Trophoblast cell (in vitro differentiated cells and primary cell): ENCODE measurements around the gene CACNA1C.

ENCODE experiments used
- DNase-seq, 2 donors: peaks; one replicate each; pipeline ENCODE4 v3.0.0-alpha.2; 2016
- H2AFZ ChIP-seq: 2 replicates; pipeline ENCODE4 v1.6.1; 2013; ENCODE audit warnings: low read length, moderate library complexity, mild to moderate bottlenecking; ENCODE audit not compliant: insufficient read depth, poor library complexity
- H2AK5ac ChIP-seq: 2 replicates; pipeline ENCODE4 v1.6.1; 2013; ENCODE audit warnings: mild to moderate bottlenecking, low read length
- H2BK120ac ChIP-seq: 2 replicates; pipeline ENCODE4 v1.6.1; 2013; ENCODE audit warnings: low read length, mild to moderate bottlenecking, moderate library complexity; ENCODE audit not compliant: insufficient read depth, poor library complexity
- H2BK12ac ChIP-seq: 2 replicates; pipeline ENCODE4 v1.6.1; 2013; ENCODE audit warnings: mild to moderate bottlenecking, low read length, moderate library complexity
- H2BK5ac ChIP-seq: 2 replicates; pipeline ENCODE4 v1.6.1; 2013; ENCODE audit warnings: low read length, low read depth, moderate library complexity, mild to moderate bottlenecking; ENCODE audit not compliant: poor library complexity
- H3K14ac ChIP-seq: 2 replicates; pipeline ENCODE4 v1.6.1; 2013; ENCODE audit warnings: mild to moderate bottlenecking, low read length
- H3K18ac ChIP-seq: 2 replicates; pipeline ENCODE4 v1.6.1; 2013; ENCODE audit warnings: mild to moderate bottlenecking, low read length
- H3K23ac ChIP-seq: 2 replicates; pipeline ENCODE4 v1.6.1; 2013; ENCODE audit warnings: low read length
- H3K27ac ChIP-seq: 2 replicates; pipeline ENCODE4 v1.5.1; 2013; ENCODE audit warnings: low read depth, mild to moderate bottlenecking, inconsistent platforms, low read length, moderate library complexity
- H3K27me3 ChIP-seq: 2 replicates; pipeline ENCODE4 v1.6.1; 2013; ENCODE audit warnings: inconsistent platforms, mild to moderate bottlenecking, low read length, moderate library complexity; ENCODE audit not compliant: insufficient read depth
- H3K36me3 ChIP-seq, 2 experiments: 1 replicate in 1 of 2; 2 replicates in 1 of 2; pipeline ENCODE4 v1.6.1; 2013; ENCODE audit warnings: low read length in 2 of 2, mild to moderate bottlenecking in 2 of 2, moderate library complexity in 1 of 2; ENCODE audit not compliant: insufficient read depth in 2 of 2, control insufficient read depth in 1 of 2
- H3K4ac ChIP-seq: 2 replicates; pipeline ENCODE4 v1.6.1; 2013; ENCODE audit warnings: low read depth, mild to moderate bottlenecking, low read length, moderate library complexity
- H3K4me1 ChIP-seq, 2 experiments: 1 replicate in 1 of 2; 2 replicates in 1 of 2; pipeline ENCODE4 v1.6.1; 2013; ENCODE audit warnings: low read length in 2 of 2, mild to moderate bottlenecking in 2 of 2, moderate library complexity in 1 of 2; ENCODE audit not compliant: insufficient read depth in 2 of 2, control insufficient read depth in 1 of 2
- H3K4me2 ChIP-seq: 2 replicates; pipeline ENCODE4 v1.6.1; 2013; ENCODE audit warnings: inconsistent platforms, mild to moderate bottlenecking, low read length, moderate library complexity
- H3K4me3 ChIP-seq: 2 replicates; pipeline ENCODE4 v1.5.1; 2013; ENCODE audit warnings: mild to moderate bottlenecking, low read depth, low read length, inconsistent platforms
- H3K79me1 ChIP-seq: one replicate; pipeline ENCODE4 v1.6.1; 2013; ENCODE audit warnings: low read length
- H3K79me2 ChIP-seq: 2 replicates; pipeline ENCODE4 v1.6.1; 2013; ENCODE audit warnings: low read length, mild to moderate bottlenecking; ENCODE audit not compliant: control insufficient read depth, insufficient read depth, poor library complexity
- H3K9ac ChIP-seq: 2 replicates; pipeline ENCODE4 v1.6.1; 2013; ENCODE audit warnings: mild to moderate bottlenecking, low read length
- H3K9me3 ChIP-seq: 2 replicates; pipeline ENCODE4 v1.6.1; 2013; ENCODE audit warnings: low read depth, mild to moderate bottlenecking, control low read depth, inconsistent platforms, low read length; ENCODE audit not compliant: insufficient read depth
- H4K12ac ChIP-seq: 2 replicates; pipeline ENCODE4 v1.6.1; 2013; ENCODE audit warnings: low read depth, mild to moderate bottlenecking, low read length, moderate library complexity
- H4K8ac ChIP-seq: 2 replicates; pipeline ENCODE4 v1.6.1; 2013; ENCODE audit warnings: low read depth, mild to moderate bottlenecking, low read length, moderate library complexity
- H4K91ac ChIP-seq: one replicate; pipeline ENCODE4 v1.6.1; 2013; ENCODE audit warnings: low read depth, mild to moderate bottlenecking, low read length, moderate library complexity
- WGBS: extraction: QIAGEN DNeasy Blood & Tissue Kit; methylation state at CpG from one replicate; pipeline ENCODE4 v1.1.7; 2013; ENCODE audit warnings: missing lambda C conversion rate; ENCODE audit not compliant: insufficient read length, insufficient coverage; ENCODE audit errors: extremely low coverage; 5-methylcytosine and 5-hydroxymethylcytosine counted together

CACNA1C gene

GRCh38 chr12:2642176-2642892 is 589.5 kb downstream of the CACNA1C start:
- Histone ChIP-seq H3K27ac (no peak overlapping the region), H2AFZ (no peak overlapping the region), H3K4me3 (no peak overlapping the region), H4K91ac (no peak overlapping the region), H2BK120ac (no peak overlapping the region), H3K14ac (no peak overlapping the region), H3K36me3 (no peaks in the 10 kb centered on the region), H2AK5ac (no peak overlapping the region), H3K18ac (no peak overlapping the region), H2BK5ac (no peak overlapping the region), H3K4me2 (no peak overlapping the region), H2BK12ac (no peak overlapping the region), H3K4ac (no peak overlapping the region), H3K27me3 (no peaks in the 10 kb centered on the region), H4K8ac (no peak overlapping the region), H3K79me2 (no peaks in the 10 kb centered on the region), H4K12ac (no peak overlapping the region), H3K4me1 (peaks cover 23 to 25% of the 10 kb centered on the region in 2 experiments), H3K9ac (no peak overlapping the region), H3K23ac (no peak overlapping the region), H3K79me1 (peaks cover 7% of the 10 kb centered on the region), H3K9me3 (no peaks in the 10 kb centered on the region)
- no CpG with 5 or more reads among the region's 10 CpGs for WGBS
- no peak for DNase-seq

- Histone ChIP-seq H4K91ac (no peak overlapping the region), H3K4ac (no peak overlapping the region), H3K36me3 (no peaks in the 10 kb centered on the region), H3K9ac (no peak overlapping the region), H3K23ac (no peak overlapping the region), H2AK5ac (no peak overlapping the region), H2BK120ac (no peak overlapping the region), H3K79me1 (peaks cover 7% of the 10 kb centered on the region), H3K27me3 (no peaks in the 10 kb centered on the region), H2AFZ (no peak overlapping the region), H2BK5ac (no peak overlapping the region), H3K4me2 (no peak overlapping the region), H3K27ac (no peak overlapping the region), H3K14ac (no peak overlapping the region), H4K8ac (no peak overlapping the region), H3K79me2 (no peaks in the 10 kb centered on the region), H3K4me1 (peaks cover 21 to 24% of the 10 kb centered on the region in 2 experiments), H3K9me3 (no peaks in the 10 kb centered on the region), H4K12ac (no peak overlapping the region), H2BK12ac (no peak overlapping the region), H3K18ac (no peak overlapping the region), H3K4me3 (no peak overlapping the region)
- DNase-seq: no peak
- WGBS: no CpG with 5 or more reads among the region's 7 CpGs
Measured at GRCh38 chr12:2642896-2643425, 590.2 kb downstream of the CACNA1C start.

GRCh38 chr12:2643576-2644135 is 590.9 kb downstream of the CACNA1C start:
- Histone ChIP-seq H3K27ac (no peak overlapping the region), H3K27me3 (no peaks in the 10 kb centered on the region), H3K4me2 (no peak overlapping the region), H4K8ac (no peak overlapping the region), H3K79me1 (peaks cover 7% of the 10 kb centered on the region), H2BK120ac (no peak overlapping the region), H3K79me2 (no peaks in the 10 kb centered on the region), H3K18ac (no peak overlapping the region), H2BK5ac (no peak overlapping the region), H3K4ac (no peak overlapping the region), H3K4me1 (peaks cover 18 to 22% of the 10 kb centered on the region in 2 experiments), H3K23ac (no peak overlapping the region), H3K36me3 (no peaks in the 10 kb centered on the region), H3K9ac (no peak overlapping the region), H4K12ac (no peak overlapping the region), H2AK5ac (no peak overlapping the region), H3K9me3 (no peaks in the 10 kb centered on the region), H3K14ac (no peak overlapping the region), H2AFZ (no peak overlapping the region), H4K91ac (no peak overlapping the region), H3K4me3 (no peak overlapping the region), H2BK12ac (no peak overlapping the region)
- no CpG with 5 or more reads among the region's 7 CpGs for WGBS
- DNase-seq: no peak

- Histone ChIP-seq H3K9me3 (no peaks in the 10 kb centered on the region), H3K27me3 (no peaks in the 10 kb centered on the region), H3K27ac (no peak overlapping the region), H2AFZ (no peak overlapping the region), H3K18ac (no peak overlapping the region), H3K79me1 (peaks cover 7% of the 10 kb centered on the region), H4K8ac (no peak overlapping the region), H3K4me1 (peaks cover 18 to 22% of the 10 kb centered on the region in 2 experiments), H3K9ac (no peak overlapping the region), H2BK120ac (no peak overlapping the region), H2BK5ac (no peak overlapping the region), H2AK5ac (no peak overlapping the region), H4K91ac (no peak overlapping the region), H2BK12ac (no peak overlapping the region), H3K23ac (no peak overlapping the region), H3K4ac (no peak overlapping the region), H3K36me3 (no peaks in the 10 kb centered on the region), H3K4me3 (no peak overlapping the region), H3K4me2 (no peak overlapping the region), H4K12ac (no peak overlapping the region), H3K14ac (no peak overlapping the region), H3K79me2 (no peaks in the 10 kb centered on the region)
- no peak for DNase-seq
- WGBS: no CpG with 5 or more reads among the region's 8 CpGs
Measured at GRCh38 chr12:2644683-2645405, 592.1 kb downstream of the CACNA1C start.
